ENCODE data around the gene SHBG.

GRCh38 chr17:7618608-7619007 lies 11.3 kb upstream of the SHBG start:
- TF ChIP-seq CTCF (IDR thresholded peaks at IDR 0.05), result no peak
- no peak for TF ChIP-seq POLR2A (IDR thresholded peaks at IDR 0.05)

All from thyroid gland (tissue), 4 donors.